Tibial nerve (tissue), 4 donors: Measurements from ENCODE around the gene DERL3. TPM values are rescaled to one million over a fixed set of nuclear protein-coding genes. Genes with fewer than 3 reads are reported as not detected.

Source experiments
- DNase-seq, 2 donors: peaks; one replicate each; pipeline ENCODE4 v3.0.0-alpha.2; 2019; ENCODE audit warnings: low spot score in 2 of 2
- H3K27ac ChIP-seq, 4 donors: fragments of 200-600 bp; sonication (generic) in 3 of 4; one replicate each; pipeline ENCODE4 v1.5.1; 2017 to 2019; ENCODE audit warnings: mild to moderate bottlenecking in 1 of 4
- H3K27me3 ChIP-seq, 2 donors: fragments of 200-600 bp; sonication (generic) in 1 of 2; one replicate each; pipeline versions ENCODE4 v1.5.1 to v1.6.0; 2017 to 2019
- H3K36me3 ChIP-seq, 3 donors: fragments of 200-600 bp; sonication (generic); one replicate each; pipeline ENCODE4 v1.5.1; 2018 to 2019
- H3K4me1 ChIP-seq, 4 donors: fragments of 200-600 bp; sonication (generic) in 3 of 4; one replicate each; pipeline ENCODE4 v1.5.1; 2017 to 2019
- H3K4me3 ChIP-seq, 4 donors: fragments of 200-600 bp; sonication (generic) in 3 of 4; one replicate each; pipeline ENCODE4 v1.5.1; 2017 to 2019; ENCODE audit warnings: mild to moderate bottlenecking in 1 of 4, moderate library complexity in 1 of 4
- H3K9me3 ChIP-seq, 4 donors: fragments of 200-600 bp; sonication (generic) in 3 of 4; one replicate each; pipeline ENCODE4 v1.5.1; 2017 to 2019
- EP300 ChIP-seq, 2 donors: sonication (generic); formaldehyde crosslinking; IDR thresholded peaks; one replicate each; pipeline ENCODE4 v1.6.1; 2017; ENCODE audit warnings: antibody characterized with exemption in 2 of 2, mild to moderate bottlenecking in 1 of 2
- POLR2A ChIP-seq, 2 donors: fragments of 450-650 bp; IDR thresholded peaks; one replicate each; pipeline ENCODE4 v1.6.1; 2017; ENCODE audit warnings: antibody characterized with exemption in 2 of 2, mild to moderate bottlenecking in 2 of 2, moderate library complexity in 2 of 2
- WGBS, 2 donors: methylation state at CpG; one replicate each; pipeline ENCODE4 v1.1.5; 2018; 5-methylcytosine and 5-hydroxymethylcytosine counted together
- total RNA-seq, 4 donors: library from RNA; depleted of rRNA; stranded (reverse); fragments of >200 nt; gene quantifications; one replicate each; pipeline ENCODE4 v1.1.0, GENCODE V29; 2016
- TF ChIP-seq, protein P1 (sequence below), 5 experiments: fragments of 200-600 bp in 3 of 5; fragments of 450-650 bp in 2 of 5; sonication (generic) in 3 of 5; IDR thresholded peaks; one replicate each; pipeline ENCODE4 v1.5.1; 2016 to 2019; ENCODE audit warnings: antibody characterized with exemption in 5 of 5, mild to moderate bottlenecking in 3 of 5, moderate library complexity in 2 of 5

Gene DERL3
- total RNA-seq, 4 donors from 2014 or later: 0.60 to 2.3 TPM; not detected in 2

GRCh38 chr22:23815541-23816155, 23.2 kb downstream of the DERL3 start:
- WGBS, 2 donors: 80 to 81% methylated on average over 9 to 10 of the region's 10 CpGs
- Histone ChIP-seq H3K9me3 (no peaks in the 10 kb centered on the region), H3K36me3 (peaks cover 0 to 81% (median 8%) of the 10 kb centered on the region in 3 donors), H3K27me3 (no peaks in the 10 kb centered on the region), H3K4me3 (no peak overlapping the region), H3K27ac (no peak overlapping the region), H3K4me1 (no peaks in the 10 kb centered on the region)
- TF ChIP-seq, protein P1, sequence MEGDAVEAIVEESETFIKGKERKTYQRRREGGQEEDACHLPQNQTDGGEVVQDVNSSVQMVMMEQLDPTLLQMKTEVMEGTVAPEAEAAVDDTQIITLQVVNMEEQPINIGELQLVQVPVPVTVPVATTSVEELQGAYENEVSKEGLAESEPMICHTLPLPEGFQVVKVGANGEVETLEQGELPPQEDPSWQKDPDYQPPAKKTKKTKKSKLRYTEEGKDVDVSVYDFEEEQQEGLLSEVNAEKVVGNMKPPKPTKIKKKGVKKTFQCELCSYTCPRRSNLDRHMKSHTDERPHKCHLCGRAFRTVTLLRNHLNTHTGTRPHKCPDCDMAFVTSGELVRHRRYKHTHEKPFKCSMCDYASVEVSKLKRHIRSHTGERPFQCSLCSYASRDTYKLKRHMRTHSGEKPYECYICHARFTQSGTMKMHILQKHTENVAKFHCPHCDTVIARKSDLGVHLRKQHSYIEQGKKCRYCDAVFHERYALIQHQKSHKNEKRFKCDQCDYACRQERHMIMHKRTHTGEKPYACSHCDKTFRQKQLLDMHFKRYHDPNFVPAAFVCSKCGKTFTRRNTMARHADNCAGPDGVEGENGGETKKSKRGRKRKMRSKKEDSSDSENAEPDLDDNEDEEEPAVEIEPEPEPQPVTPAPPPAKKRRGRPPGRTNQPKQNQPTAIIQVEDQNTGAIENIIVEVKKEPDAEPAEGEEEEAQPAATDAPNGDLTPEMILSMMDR (IDR thresholded peaks at IDR 0.05): no peak
- no peak for DNase-seq

DNA sequence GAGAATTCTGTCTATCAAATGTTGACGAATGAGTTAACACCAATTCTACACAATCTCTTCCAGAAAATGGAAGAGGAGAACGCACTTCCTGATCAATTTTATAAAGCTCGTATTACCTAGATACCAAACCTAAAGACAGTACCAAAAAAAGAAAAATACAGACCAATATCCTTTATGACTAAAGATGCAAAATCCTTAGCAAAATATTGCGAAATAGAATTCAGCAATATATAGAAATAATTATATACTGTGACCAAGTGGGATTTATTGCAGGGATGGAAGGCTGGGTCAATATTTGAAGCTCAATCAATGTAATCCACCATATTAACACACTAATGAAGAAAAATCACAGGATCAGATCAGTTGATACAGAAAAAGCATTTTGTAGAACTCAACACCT, 26.4 kb downstream of the DERL3 start:
- 95 to 96% methylated on average over 4 of the region's 4 CpGs for WGBS, 2 donors
- Histone ChIP-seq H3K27ac (no peak overlapping the region), H3K27me3 (no peaks in the 10 kb centered on the region), H3K4me1 (no peaks in the 10 kb centered on the region), H3K4me3 (no peak overlapping the region), H3K36me3 (peaks cover 2 to 69% (median 8%) of the 10 kb centered on the region in 3 donors), H3K9me3 (no peaks in the 10 kb centered on the region)
- no peak for DNase-seq
- no peak for TF ChIP-seq EP300 (IDR thresholded peaks at IDR 0.05)
- TF ChIP-seq, protein P1 (IDR thresholded peaks at IDR 0.05): no peak
- no peak for TF ChIP-seq POLR2A (IDR thresholded peaks at IDR 0.05)

DNA sequence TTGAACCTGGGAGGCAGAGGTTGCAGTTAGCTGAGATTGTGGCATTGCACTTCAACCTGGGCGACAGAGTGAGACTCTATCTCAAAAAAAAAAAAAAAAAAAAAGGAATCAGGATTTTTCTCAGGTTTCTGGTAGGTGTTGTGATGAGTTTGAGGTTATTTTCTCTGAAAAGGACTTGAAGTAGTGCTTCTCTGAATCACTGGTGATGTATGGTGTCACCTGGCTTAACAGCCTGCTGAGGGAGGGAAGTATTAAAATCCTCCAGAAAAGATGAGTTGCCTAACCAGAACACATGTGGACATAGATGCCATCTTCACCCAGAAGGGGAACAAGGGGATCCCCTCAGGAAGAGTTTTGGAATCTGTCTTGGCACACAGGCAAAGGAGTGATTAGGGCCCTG, 32.0 kb downstream of the DERL3 start:
- H3K9me3 ChIP-seq: no peaks in the 10 kb centered on the region
- WGBS, 2 donors: 100% methylated on average over 1 of the region's 1 CpG
- TF ChIP-seq POLR2A (IDR thresholded peaks at IDR 0.05): no peak
- TF ChIP-seq EP300 (IDR thresholded peaks at IDR 0.05): no peak
- no peaks in the 10 kb centered on the region for H3K4me1 ChIP-seq
- H3K36me3 ChIP-seq: peaks cover 2 to 86% (median 18%) of the 10 kb centered on the region in 3 donors
- H3K4me3 ChIP-seq: no peak overlapping the region
- no peak for DNase-seq
- H3K27me3 ChIP-seq: no peaks in the 10 kb centered on the region
- H3K27ac ChIP-seq: no peak overlapping the region

GRCh38 chr22:23804781-23805291, 34.0 kb downstream of the DERL3 start:
- WGBS, 2 donors: 65 to 71% methylated on average over 12 of the region's 12 CpGs
- TF ChIP-seq, protein P1 (IDR thresholded peaks at IDR 0.05): no peak
- H3K4me1 ChIP-seq: no peaks in the 10 kb centered on the region
- peaks cover 2 to 89% (median 25%) of the 10 kb centered on the region in 3 donors for H3K36me3 ChIP-seq
- H3K27ac ChIP-seq: peak overlapping the region in 1 of 4 donors; percentile 15
- no peak overlapping the region for H3K4me3 ChIP-seq
- no peaks in the 10 kb centered on the region for H3K9me3 ChIP-seq
- DNase-seq: no peak
- H3K27me3 ChIP-seq: no peaks in the 10 kb centered on the region

- Histone ChIP-seq H3K36me3 (peaks cover 0 to 97% (median 25%) of the 10 kb centered on the region in 3 donors), H3K4me1 (no peaks in the 10 kb centered on the region), H3K27me3 (no peaks in the 10 kb centered on the region), H3K9me3 (no peaks in the 10 kb centered on the region), H3K27ac (peak overlapping the region in 1 of 4 donors; percentile 0), H3K4me3 (peak overlapping the region in 1 of 4 donors; percentile 21)
- TF ChIP-seq EP300 (IDR thresholded peaks at IDR 0.05): no peak
- no peak for TF ChIP-seq POLR2A (IDR thresholded peaks at IDR 0.05)
- TF ChIP-seq, protein P1 (IDR thresholded peaks at IDR 0.05): no peak
- DNase-seq: no peak
- WGBS, 2 donors: 85 to 86% methylated on average over 19 of the region's 21 CpGs
These were observed 35.6 kb downstream of the DERL3 start for GRCh38 chr22:23803001-23803819.
